HepG2 (cell line): Measurements from ENCODE around the gene FAM83C. TPM values are rescaled to one million over a fixed set of nuclear protein-coding genes. Genes with fewer than 3 reads are reported as not detected.

Source experiments
- GFI1 ChIP-seq: sonication (generic); formaldehyde crosslinking; IDR thresholded peaks from 2 replicates; pipeline ENCODE4 v1.5.0; 2020; ENCODE audit warnings: missing genetic modification reagents, mild to moderate bottlenecking, borderline replicate concordance
- GTF2F1 ChIP-seq: fragments of 150-350 bp; IDR thresholded peaks from 2 replicates; pipeline ENCODE4 v1.6.1; 2014; ENCODE audit warnings: low read length
- GTF3A ChIP-seq: sonication (generic); formaldehyde crosslinking; conservative IDR thresholded peaks from 2 replicates; pipeline ENCODE4 v1.4.0; 2020; ENCODE audit warnings: mild to moderate bottlenecking, missing genetic modification reagents
- HCFC1 ChIP-seq: fragments of 150-350 bp; IDR thresholded peaks from 2 replicates; pipeline ENCODE4 v1.6.1; 2014; ENCODE audit warnings: low read depth, low read length
- ISX ChIP-seq: sonication (generic); formaldehyde crosslinking; conservative IDR thresholded peaks from 2 replicates; pipeline ENCODE4 v1.5.0; 2020; ENCODE audit warnings: missing genetic modification reagents
- NCOR1 ChIP-seq: fragments of 200-600 bp; sonication (generic); IDR thresholded peaks from 2 replicates; pipeline ENCODE4 v1.7.0; 2017; ENCODE audit warnings: antibody characterized with exemption, low read length, borderline replicate concordance
- RXRB ChIP-seq: IDR thresholded peaks from 2 replicates; pipeline ENCODE4 v1.6.1; 2016; ENCODE audit warnings: borderline replicate concordance, missing genetic modification reagents, missing compliant biosample characterization
- SNAI1 ChIP-seq: sonication (generic); formaldehyde crosslinking; IDR thresholded peaks from 2 replicates; pipeline ENCODE4 v1.5.0; 2020; ENCODE audit warnings: mild to moderate bottlenecking, missing genetic modification reagents, borderline replicate concordance
- THAP9 ChIP-seq: sonication (generic); formaldehyde crosslinking; IDR thresholded peaks from 2 replicates; pipeline ENCODE4; 2020; ENCODE audit warnings: missing genetic modification reagents, mild to moderate bottlenecking, borderline replicate concordance
- ZFYVE20 ChIP-seq: sonication (generic); formaldehyde crosslinking; IDR thresholded peaks from 2 replicates; pipeline ENCODE4 v1.8.0; 2023; ENCODE audit warnings: low read depth, mild to moderate bottlenecking, moderate library complexity, missing genetic modification reagents, borderline replicate concordance
- ZNF687 ChIP-seq: sonication (generic); formaldehyde crosslinking; IDR thresholded peaks from 2 replicates; pipeline ENCODE4 v1.5.1; 2020; ENCODE audit warnings: mild to moderate bottlenecking, missing genetic modification reagents, moderate library complexity
- ZNF720 ChIP-seq: sonication (generic); formaldehyde crosslinking; IDR thresholded peaks from 2 replicates; pipeline ENCODE4 v1.4.0; 2020; ENCODE audit warnings: missing genetic modification reagents
- polyA plus RNA-seq, 8 experiments: library from polyadenylated mRNA; depleted of rRNA in 3 of 8; stranded (reverse) in 7 of 8; unstranded in 1 of 8; fragments of >200 nt; fragmentation: Illumina TruSeq in 4 of 8; extraction: Trizol in 4 of 8; gene quantifications; 2 replicates each; pipeline versions ENCODE4 v1.2.1 to v1.2.3, GENCODE V29; 2011 to 2016; ENCODE audit warnings: low read depth in 4 of 8, missing spikeins in 1 of 8, mixed read lengths in 1 of 8; ENCODE audit not compliant: insufficient read depth in 1 of 8
- total RNA-seq, 5 experiments: library from RNA; depleted of rRNA; stranded (reverse); fragments of >200 nt; fragmentation: Illumina TruSeq; extraction: Trizol; gene quantifications; 2 replicates each; pipeline ENCODE4 v1.2.3, GENCODE V29; 2016; ENCODE audit warnings: low read depth in 1 of 5
- TF ChIP-seq, protein P1 (sequence below): sonication (generic); formaldehyde crosslinking; IDR thresholded peaks from 2 replicates; pipeline ENCODE4 v1.5.0; 2020; ENCODE audit warnings: mild to moderate bottlenecking, missing genetic modification reagents
- TF ChIP-seq, protein P2 (sequence below): IDR thresholded peaks from 2 replicates; pipeline ENCODE4 v1.6.1; 2018; ENCODE audit warnings: missing genetic modification reagents, mild to moderate bottlenecking, missing compliant biosample characterization
- TF ChIP-seq, protein P3 (sequence below): IDR thresholded peaks from 2 replicates; pipeline ENCODE4 v1.6.1; 2016; ENCODE audit warnings: missing biosample characterization, missing genetic modification reagents, low read depth
- TF ChIP-seq, protein P4 (sequence below): sonication (generic); formaldehyde crosslinking; IDR thresholded peaks from 2 replicates; pipeline ENCODE4 v1.8.1; 2023; ENCODE audit warnings: missing genetic modification reagents, mild to moderate bottlenecking, borderline replicate concordance

The FAM83C gene
- total and polyA plus RNA-seq, 2 of the 13 experiments (the other 11 are each of a cell fraction or from before 2014, with no cell fraction given), result 0.04 TPM; not detected in 1

GRCh38 chr20:35305682-35306556 is 13.7 kb upstream of the FAM83C start (continued):
- TF ChIP-seq ZNF687 (CRISPR knock-in tag) (peak; percentile 98), ZFYVE20 (no peak), ISX (no peak), SNAI1 (CRISPR knock-in tag) (no peak), THAP9 (no peak), GTF3A (CRISPR knock-in tag) (no peak), HCFC1 (no peak), GFI1 (CRISPR knock-in tag) (no peak), ZNF720 (CRISPR knock-in tag) (no peak), RXRB (CRISPR knock-in tag) (peak; percentile 80), NCOR1 (no peak), GTF2F1 (no peak)
- TF ChIP-seq, protein P1, sequence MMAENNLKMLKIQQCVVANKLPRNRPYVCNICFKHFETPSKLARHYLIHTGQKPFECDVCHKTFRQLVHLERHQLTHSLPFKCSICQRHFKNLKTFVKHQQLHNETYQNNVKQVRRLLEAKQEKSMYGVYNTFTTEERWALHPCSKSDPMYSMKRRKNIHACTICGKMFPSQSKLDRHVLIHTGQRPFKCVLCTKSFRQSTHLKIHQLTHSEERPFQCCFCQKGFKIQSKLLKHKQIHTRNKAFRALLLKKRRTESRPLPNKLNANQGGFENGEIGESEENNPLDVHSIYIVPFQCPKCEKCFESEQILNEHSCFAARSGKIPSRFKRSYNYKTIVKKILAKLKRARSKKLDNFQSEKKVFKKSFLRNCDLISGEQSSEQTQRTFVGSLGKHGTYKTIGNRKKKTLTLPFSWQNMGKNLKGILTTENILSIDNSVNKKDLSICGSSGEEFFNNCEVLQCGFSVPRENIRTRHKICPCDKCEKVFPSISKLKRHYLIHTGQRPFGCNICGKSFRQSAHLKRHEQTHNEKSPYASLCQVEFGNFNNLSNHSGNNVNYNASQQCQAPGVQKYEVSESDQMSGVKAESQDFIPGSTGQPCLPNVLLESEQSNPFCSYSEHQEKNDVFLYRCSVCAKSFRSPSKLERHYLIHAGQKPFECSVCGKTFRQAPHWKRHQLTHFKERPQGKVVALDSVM (CRISPR knock-in tag), result no peak
- TF ChIP-seq, protein P2, sequence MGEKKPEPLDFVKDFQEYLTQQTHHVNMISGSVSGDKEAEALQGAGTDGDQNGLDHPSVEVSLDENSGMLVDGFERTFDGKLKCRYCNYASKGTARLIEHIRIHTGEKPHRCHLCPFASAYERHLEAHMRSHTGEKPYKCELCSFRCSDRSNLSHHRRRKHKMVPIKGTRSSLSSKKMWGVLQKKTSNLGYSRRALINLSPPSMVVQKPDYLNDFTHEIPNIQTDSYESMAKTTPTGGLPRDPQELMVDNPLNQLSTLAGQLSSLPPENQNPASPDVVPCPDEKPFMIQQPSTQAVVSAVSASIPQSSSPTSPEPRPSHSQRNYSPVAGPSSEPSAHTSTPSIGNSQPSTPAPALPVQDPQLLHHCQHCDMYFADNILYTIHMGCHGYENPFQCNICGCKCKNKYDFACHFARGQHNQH (CRISPR knock-in tag), result peak; percentile 96
- TF ChIP-seq, protein P3, sequence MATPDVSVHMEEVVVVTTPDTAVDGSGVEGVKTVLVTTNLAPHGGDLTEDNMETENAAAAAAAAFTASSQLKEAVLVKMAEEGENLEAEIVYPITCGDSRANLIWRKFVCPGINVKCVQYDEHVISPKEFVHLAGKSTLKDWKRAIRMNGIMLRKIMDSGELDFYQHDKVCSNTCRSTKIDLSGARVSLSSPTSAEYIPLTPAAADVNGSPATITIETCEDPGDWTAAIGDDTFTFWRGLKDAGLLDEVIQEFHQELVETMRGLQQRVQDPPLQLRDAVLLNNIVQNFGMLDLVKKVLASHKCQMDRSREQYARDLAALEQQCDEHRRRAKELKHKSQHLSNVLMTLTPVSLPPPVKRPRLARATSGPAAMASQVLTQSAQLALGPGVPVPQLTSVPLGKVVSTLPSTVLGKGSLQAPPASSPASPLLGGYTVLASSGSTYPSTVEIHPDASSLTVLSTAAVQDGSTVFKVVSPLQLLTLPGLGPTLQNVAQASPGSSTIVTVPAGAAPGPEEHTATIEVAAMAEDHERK (CRISPR knock-in tag), result no peak
- TF ChIP-seq, protein P4, sequence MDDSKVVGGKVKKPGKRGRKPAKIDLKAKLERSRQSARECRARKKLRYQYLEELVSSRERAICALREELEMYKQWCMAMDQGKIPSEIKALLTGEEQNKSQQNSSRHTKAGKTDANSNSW (CRISPR knock-in tag), result no peak
